ENCODE results near the gene HOOK2. TPM values are rescaled to one million over a fixed set of nuclear protein-coding genes. Genes with fewer than 3 reads are reported as not detected.

The HOOK2 gene
- total and polyA plus RNA-seq, 2 of the 8 experiments (the other 6 are each of a cell fraction or from before 2014, with no cell fraction given) = 23.8 to 63.2 TPM

DNA sequence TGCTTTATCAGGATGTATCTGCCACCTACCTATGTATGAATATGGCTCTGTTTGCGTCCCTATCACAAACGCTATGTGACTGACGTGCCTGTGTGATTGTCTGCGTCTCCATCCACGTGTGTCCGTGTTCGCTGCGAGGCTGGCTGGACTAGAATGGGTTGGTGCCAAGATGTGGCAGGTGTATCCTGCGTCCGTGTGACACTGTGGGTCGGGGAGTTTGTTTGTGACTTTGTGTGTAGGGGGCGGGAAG is 6.7 kb upstream of the HOOK2 start:
- DNase-seq (ENCODE audit: low read depth in 1 of 2, low spot score in 2 of 2) (no peak), FAIRE-seq (no peak)
- Histone ChIP-seq H3K4me2 (ENCODE audit: insufficient read depth in 1 of 2, low read depth in 2 of 2, low read length in 2 of 2) (peak overlapping the region; percentile 51 to 98), H3K4me1 (replicated peaks in 1 of 4; ENCODE audit: control insufficient read depth in 3 of 4, insufficient read depth in 4 of 4, low read length in 3 of 4) (peaks cover 13 to 30% (median 19%) of the 10 kb centered on the region in 4 experiments), H3K9ac (replicated peaks in 1 of 4; ENCODE audit: extremely low read depth in 1 of 4, low read depth in 3 of 4, low read length in 3 of 4) (no peak overlapping the region), H3K27me3 (replicated peaks in 1 of 4; ENCODE audit: control insufficient read depth in 3 of 4, extremely low read depth in 1 of 4, insufficient read depth in 3 of 4, low read length in 3 of 4) (no peaks in the 10 kb centered on the region), H3K9me3 (ENCODE audit: insufficient read depth in 2 of 2, low read depth in 1 of 2, low read length in 1 of 2) (no peaks in the 10 kb centered on the region), H4K91ac (replicated peaks; ENCODE audit: insufficient read length, low read length) (peak overlapping the region; percentile 37), H3K18ac (ENCODE audit: extremely low read depth, low read length) (peak overlapping the region; percentile 86), H3K14ac (ENCODE audit: insufficient read length) (no peak overlapping the region), H3K79me2 (ENCODE audit: control insufficient read depth in 1 of 2, insufficient read depth in 2 of 2, low read length in 2 of 2) (no peaks in the 10 kb centered on the region), H3K79me1 (ENCODE audit: low read depth, low read length) (no peaks in the 10 kb centered on the region; the same call in 1 of the 2 replicates), H2BK20ac (ENCODE audit: low read length) (peak overlapping the region; percentile 53; the same call in 1 of the 2 replicates), H3K4ac (replicated peaks; ENCODE audit: insufficient read length, low read depth, low read length) (no peak overlapping the region), H4K5ac (ENCODE audit: insufficient read length, low read depth, low read length) (peak overlapping the region; percentile 27), H3K23me2 (ENCODE audit: low read depth, low read length) (peaks cover 27% of the 10 kb centered on the region; the same call in 1 of the 2 replicates), H4K8ac (ENCODE audit: extremely low read depth, insufficient read depth, low read length) (peak overlapping the region; percentile 76; the same call in 1 of the 2 replicates), H3K23ac (ENCODE audit: insufficient read length) (no peak overlapping the region), H2AK5ac (ENCODE audit: low read depth, low read length) (peak overlapping the region; percentile 76; the same call in 1 of the 2 replicates), H2BK15ac (ENCODE audit: low read length) (peak overlapping the region; percentile 95), H4K20me1 (replicated peaks in 1 of 2; ENCODE audit: control insufficient read depth in 1 of 2, insufficient read depth in 2 of 2, low read length in 2 of 2) (peaks cover 0 to 1% of the 10 kb centered on the region in 2 experiments), H3K56ac (replicated peaks; ENCODE audit: insufficient read length, low read depth, low read length) (no peak overlapping the region), H2AFZ (ENCODE audit: low read length) (no peak overlapping the region), H2BK5ac (ENCODE audit: low read depth, low read length) (0 out of 2 replicates have a peak overlapping the region, but pooled peaks have one; percentile 20), H2BK12ac (ENCODE audit: low read depth, low read length) (peak overlapping the region; percentile 56), H2BK120ac (replicated peaks; ENCODE audit: low read depth, low read length) (peak overlapping the region; percentile 4), H3K4me3 (ENCODE audit: extremely low read depth in 1 of 4, insufficient read depth in 2 of 4, low read depth in 3 of 4, low read length in 4 of 4) (peak overlapping the region; percentile 38 to 77 (median 54); a peak in 7 of 8 replicates), H3K36me3 (ENCODE audit: control insufficient read depth in 2 of 4, insufficient read depth in 4 of 4, low read length in 3 of 4) (no peaks in the 10 kb centered on the region), H3K27ac (ENCODE audit: low read depth, low read length) (no peak overlapping the region)
- ChIA-PET CTCF (ENCODE audit: partially characterized antibody) (interaction anchor here (1.2 to 9.3 kb wide), 2 partner anchors 14 to 53 kb away, joined by 4 to 277 read pairs; partner anchors contain the start of gene JUNB), POLR2A (ENCODE audit: partially characterized antibody) (interaction anchor here (1.0 to 16.6 kb wide), 4 partner anchors 15 to 101 kb away, joined by 3 to 317 read pairs (median 4); partner anchors contain the start of genes DHPS, JUNB, PRDX2 and RTBDN)
- TF ChIP-seq ATF2 (IDR thresholded peaks at IDR 0.05; ENCODE audit: low read length) (no peak), POLR2AphosphoS5 (IDR thresholded peaks at IDR 0.05; ENCODE audit: low read depth, low read length) (no peak), HDAC6 (IDR thresholded peaks at IDR 0.05; ENCODE audit: low read depth, low read length) (no peak), TAF7 (optimal IDR thresholded peaks at IDR 0.05; ENCODE audit: borderline replicate concordance, low read depth, low read length) (no peak), JUN (IDR thresholded peaks at IDR 0.05; ENCODE audit: low read depth, low read length) (no peak), SAP30 (IDR thresholded peaks at IDR 0.05; ENCODE audit: insufficient read depth, insufficient replicate concordance, low read length) (no peak), FOSL1 (IDR thresholded peaks at IDR 0.05; ENCODE audit: insufficient read depth, low read depth, low read length) (no peak), TCF12 (IDR thresholded peaks at IDR 0.05; ENCODE audit: low read depth, low read length) (no peak), BRCA1 (IDR thresholded peaks at IDR 0.05; ENCODE audit: low read depth, low read length) (no peak)
- 65% methylated on average over 12 of the region's 12 CpGs; no CpG with 5 or more reads in 1 of the 2 experiments for WGBS, 2 experiments (ENCODE audit: extremely low coverage in 1 of 2, insufficient coverage in 1 of 2, insufficient read length in 1 of 2, insufficient replicate concordance in 2 of 2, low coverage in 1 of 2, low lambda C conversion rate in 2 of 2, missing lambda C conversion rate in 1 of 2)
